H1 (cell line): ENCODE measurements around the gene RTKN2. TPM values are rescaled to one million over a fixed set of nuclear protein-coding genes. Genes with fewer than 3 reads are reported as not detected.

Experiments
- BCL11A ChIP-seq, 2 experiments: IDR thresholded peaks; one replicate each; pipeline ENCODE4 v1.6.1; 2011; ENCODE audit warnings: low read depth in 2 of 2, low read length in 2 of 2, mild to moderate bottlenecking in 2 of 2
- CHD1 ChIP-seq: IDR thresholded peaks from 2 replicates; pipeline ENCODE4 v1.6.1; 2012; ENCODE audit warnings: low read depth, low read length, improper control_type of control experiment
- CHD2 ChIP-seq: IDR thresholded peaks from 2 replicates; pipeline ENCODE4 v1.6.1; 2012; ENCODE audit warnings: low read length, improper control_type of control experiment
- CREB1 ChIP-seq: IDR thresholded peaks from 2 replicates; pipeline ENCODE4 v1.6.1; 2012; ENCODE audit warnings: inconsistent platforms
- E2F6 ChIP-seq: IDR thresholded peaks from 2 replicates; pipeline ENCODE4 v1.6.1; 2012; ENCODE audit warnings: inconsistent platforms
- KDM5A ChIP-seq: fragments of 200-600 bp; IDR thresholded peaks from 2 replicates; pipeline ENCODE4 v1.7.1; 2012; ENCODE audit warnings: mild to moderate bottlenecking, low read length, inconsistent platforms, mixed read lengths
- POLR2A ChIP-seq, 2 experiments: IDR thresholded peaks; 1 replicate in 1 of 2; 2 replicates in 1 of 2; pipeline ENCODE4 v1.6.1; 2011; ENCODE audit warnings: low read depth in 2 of 2, low read length in 2 of 2, mild to moderate bottlenecking in 2 of 2; ENCODE audit errors: control extremely low read depth in 1 of 2
- SIN3A ChIP-seq, 2 experiments: IDR thresholded peaks in 1 of 2; conservative IDR thresholded peaks in 1 of 2; 2 replicates each; pipeline ENCODE4 v1.6.1; 2011 to 2012; ENCODE audit warnings: low read length in 2 of 2, improper control_type of control experiment in 1 of 2, low read depth in 1 of 2, mild to moderate bottlenecking in 1 of 2
- SRF ChIP-seq: IDR thresholded peaks from 2 replicates; pipeline ENCODE4 v1.6.1; 2011; ENCODE audit warnings: mild to moderate bottlenecking, low read depth, low read length, moderate library complexity
- SUZ12 ChIP-seq: fragments of 200-600 bp; sonication (generic); IDR thresholded peaks from 2 replicates; pipeline ENCODE4 v1.6.1; 2012; ENCODE audit warnings: mild to moderate bottlenecking, inconsistent platforms, low read length, moderate library complexity, mixed read lengths
- polyA plus RNA-seq, 7 experiments: library from polyadenylated mRNA; depleted of rRNA in 3 of 7; stranded (reverse) in 5 of 7; unstranded in 2 of 7; fragments of >200 nt in 5 of 7; fragments of 200-250 nt in 2 of 7; gene quantifications; 1 replicate in 5 of 7; 2 replicates in 1 of 7; 4 replicates in 1 of 7; pipeline versions ENCODE4 v1.2.1 to v1.2.3, GENCODE V29; 2011 to 2013; ENCODE audit warnings: missing spikeins in 2 of 7, mixed read lengths in 2 of 7
- total RNA-seq: library from RNA; stranded (reverse); fragmentation: NEBNext Ultra II Directional; extraction: Animal tissue kit (Norgen Biotek cat#: 25700); gene quantifications from 2 replicates; pipeline ENCODE4 v1.2.1, GENCODE V29; 2021

The RTKN2 gene
- total and polyA plus RNA-seq, 2 of the 8 experiments (the other 6 are each of a cell fraction or from before 2014, with no cell fraction given), result 5.1 to 24.6 TPM

- TF ChIP-seq E2F6 (no peak), SUZ12 (no peak), POLR2A (IDR thresholded peaks at IDR 0.05; ENCODE audit: control extremely low read depth in 1 of 2, low read depth in 2 of 2, low read length in 2 of 2) (no peak), CHD1 (no peak), KDM5A (no peak), SIN3A (conservative IDR thresholded peaks at IDR 0.05 in 1 of 2, IDR thresholded peaks at IDR 0.05 in 1 of 2; ENCODE audit: low read depth in 1 of 2, low read length in 2 of 2) (no peak), CREB1 (no peak), CHD2 (no peak), SRF (no peak), BCL11A (IDR thresholded peaks at IDR 0.05; ENCODE audit: low read depth in 2 of 2, low read length in 2 of 2) (no peak)
These were observed 28.6 kb downstream of the RTKN2 start (continued) for GRCh38 chr10:62239994-62240393.
